ENCODE results near the gene PDZRN3. TPM values are rescaled to one million over a fixed set of nuclear protein-coding genes. Genes with fewer than 3 reads are reported as not detected.

PDZRN3 gene
- total and polyA plus RNA-seq, 2 of the 13 experiments (the other 11 are each of a cell fraction or from before 2014, with no cell fraction given) = not detected

- Histone ChIP-seq H3K36me3 (replicated peaks in 1 of 2; ENCODE audit: control insufficient read depth in 1 of 2, insufficient read depth in 2 of 2, low read length in 2 of 2) (no peaks in the 10 kb centered on the region), H3K27ac (ENCODE audit: extremely low read length, insufficient read depth, low read length) (no peak overlapping the region), H2AFZ (ENCODE audit: low read length) (no peak overlapping the region), H3K79me2 (ENCODE audit: insufficient read depth, low read length) (no peaks in the 10 kb centered on the region), H3K9me3 (ENCODE audit: low read length) (no peaks in the 10 kb centered on the region), H3K27me3 (ENCODE audit: control insufficient read depth in 1 of 2, insufficient read depth in 2 of 2, low read length in 2 of 2) (no peaks in the 10 kb centered on the region), H4K20me1 (ENCODE audit: insufficient read depth, low read length) (no peaks in the 10 kb centered on the region), H3K4me2 (ENCODE audit: low read depth, low read length) (no peak overlapping the region), H3K4me3 (replicated peaks in 1 of 3; ENCODE audit: insufficient read depth in 1 of 3, low read depth in 2 of 3, low read length in 3 of 3) (no peak overlapping the region), H3K4me1 (ENCODE audit: insufficient read depth, low read length) (no peaks in the 10 kb centered on the region), H3K9ac (ENCODE audit: insufficient read depth, low read depth, low read length) (no peak overlapping the region)
- no peak for ATAC-seq
- ChIA-PET CTCF (ENCODE audit: low intra/inter-chr PET ratio, low total read pairs) (no interaction called here), POLR2A (no interaction called here)
- TF ChIP-seq AKAP8 (CRISPR knock-in tag; IDR thresholded peaks at IDR 0.05) (no peak), KMT2A (CRISPR knock-in tag; IDR thresholded peaks at IDR 0.05) (no peak), ZNF337 (CRISPR knock-in tag; IDR thresholded peaks at IDR 0.05; ENCODE audit: borderline replicate concordance, low read depth) (no peak), ATF2 (CRISPR knock-in tag; IDR thresholded peaks at IDR 0.05) (no peak), ZNF3 (CRISPR knock-in tag; IDR thresholded peaks at IDR 0.05) (no peak), ZNF687 (CRISPR knock-in tag; IDR thresholded peaks at IDR 0.05) (no peak), PAWR (CRISPR knock-in tag; IDR thresholded peaks at IDR 0.05; ENCODE audit: borderline replicate concordance) (no peak), NR0B2 (CRISPR knock-in tag; IDR thresholded peaks at IDR 0.05) (no peak)
- no TSS peak for BruUV-seq (replicated peaks)
- DNase-seq (ENCODE audit: low spot score) = no peak
- 49% methylated on average over 2 of the region's 2 CpGs for WGBS (ENCODE audit: low lambda C conversion rate)
- intact Hi-C loops (cut with micrococcal nuclease; ENCODE audit: unreplicated experiment) (no loop called here), in situ Hi-C loops (cut with HindIII; ENCODE audit: extremely low pct_ligation_motif_present, low pct_unique_long_range_greater_than_20kb) (no loop called here)
- FAIRE-seq = no peak
These were observed 243.2 kb downstream of the PDZRN3 start for GRCh38 chr3:73381551-73381950.

Measured in HepG2 (cell line).